ENCODE results near the gene KLHL1.

KLHL1 gene

DNA sequence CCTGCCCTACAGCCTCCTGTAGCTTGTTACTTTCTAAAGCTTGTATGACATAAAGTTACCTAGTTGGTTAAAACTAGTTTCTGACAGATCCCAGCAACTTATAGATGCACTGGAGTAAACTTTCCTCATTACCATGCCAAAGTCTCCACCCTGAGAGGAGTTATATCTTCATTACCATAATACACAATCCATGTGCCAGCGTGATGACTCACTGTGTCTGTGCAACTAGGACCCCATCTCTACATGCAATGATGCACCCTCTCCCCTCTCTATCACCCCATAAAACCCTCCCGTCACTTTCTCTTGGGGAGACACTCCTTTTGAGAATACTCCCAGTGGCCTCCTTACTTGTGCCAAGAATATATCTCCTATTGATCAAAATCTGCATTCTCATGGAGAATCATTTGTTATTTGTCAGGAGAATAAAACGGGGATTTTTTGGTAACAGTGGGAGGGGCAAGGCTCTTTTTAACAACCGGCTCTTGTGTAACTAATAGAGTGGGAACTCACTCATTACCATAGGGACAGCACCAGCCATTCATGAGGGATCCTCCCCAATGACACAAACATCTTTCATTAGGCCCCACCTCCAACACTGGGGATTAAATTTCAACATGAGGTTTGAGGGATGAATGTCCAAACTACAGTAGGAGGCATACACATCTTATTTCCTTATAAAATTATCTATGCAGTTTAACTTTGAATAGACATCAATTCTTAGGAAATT, 235.8 kb downstream of the KLHL1 start:
- no peak for DNase-seq (ENCODE audit: low read depth)

DNA sequence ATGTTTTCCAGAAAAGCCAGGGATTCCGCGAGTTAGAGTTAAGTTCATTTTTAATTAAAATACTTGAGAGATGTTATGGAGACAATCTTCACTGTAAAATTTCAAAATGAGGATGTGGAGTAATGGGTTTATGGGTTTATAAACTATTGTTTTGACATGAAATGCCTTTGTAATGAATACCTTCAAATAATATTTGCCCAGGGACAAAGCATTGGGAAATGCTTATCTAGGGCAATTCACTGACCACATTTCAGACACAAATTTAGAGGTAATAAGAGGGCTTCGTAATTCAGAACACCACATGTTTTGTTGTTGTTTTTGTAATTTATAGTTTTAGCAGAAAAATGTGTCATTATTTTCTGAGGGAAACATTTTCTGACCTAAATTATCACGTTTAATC, 241.7 kb downstream of the KLHL1 start:
- no peak for DNase-seq (ENCODE audit: low read depth)

DNA sequence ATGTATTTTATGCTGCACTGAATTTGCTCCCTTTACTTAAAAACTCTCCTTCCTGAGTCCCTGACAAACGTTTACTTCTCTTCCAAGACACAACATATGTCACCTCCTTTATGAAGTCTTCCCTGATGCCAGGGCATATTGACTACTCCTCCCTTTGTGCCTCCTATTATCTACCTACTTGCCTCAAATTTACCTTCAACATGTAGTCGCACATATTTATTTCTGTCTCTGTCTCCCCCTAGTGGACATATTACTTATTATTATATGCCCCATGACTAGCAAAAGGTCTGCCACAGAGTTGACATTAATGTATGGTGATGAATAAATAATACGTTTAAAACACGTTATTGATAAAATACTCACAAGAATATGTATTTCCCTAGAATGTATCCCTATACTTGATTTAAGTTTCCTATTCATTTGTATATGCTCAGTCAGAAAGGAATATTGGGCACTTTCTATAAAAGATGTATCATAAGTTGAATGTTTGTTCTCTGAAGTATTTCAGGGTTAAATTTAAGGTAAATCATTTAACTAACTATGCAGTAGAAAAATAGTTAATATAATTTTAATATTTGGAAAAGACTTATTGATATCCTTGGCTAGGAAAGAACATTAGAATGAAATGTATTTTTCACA, 250.9 kb downstream of the KLHL1 start:
- DNase-seq (ENCODE audit: low read depth): no peak

DNA sequence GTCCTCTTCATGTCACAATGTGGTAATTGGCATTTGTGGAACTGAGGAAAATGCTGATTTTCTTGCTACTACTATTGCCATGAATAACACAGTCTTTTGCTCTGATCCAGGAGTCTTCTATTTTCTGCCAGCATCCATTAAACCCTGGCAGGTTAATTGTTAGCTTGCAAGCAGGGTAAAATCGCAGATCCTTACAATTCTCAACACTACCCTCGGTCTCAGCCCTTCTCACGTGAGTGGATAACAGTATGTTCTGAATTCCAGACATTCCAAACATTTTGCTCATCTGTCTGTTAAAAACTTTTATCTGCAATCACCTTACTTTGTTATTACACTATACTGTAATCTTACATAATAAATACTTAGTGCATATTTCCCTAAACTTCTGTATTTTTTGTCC, 251.9 kb downstream of the KLHL1 start:
- DNase-seq (ENCODE audit: low read depth): no peak

DNA sequence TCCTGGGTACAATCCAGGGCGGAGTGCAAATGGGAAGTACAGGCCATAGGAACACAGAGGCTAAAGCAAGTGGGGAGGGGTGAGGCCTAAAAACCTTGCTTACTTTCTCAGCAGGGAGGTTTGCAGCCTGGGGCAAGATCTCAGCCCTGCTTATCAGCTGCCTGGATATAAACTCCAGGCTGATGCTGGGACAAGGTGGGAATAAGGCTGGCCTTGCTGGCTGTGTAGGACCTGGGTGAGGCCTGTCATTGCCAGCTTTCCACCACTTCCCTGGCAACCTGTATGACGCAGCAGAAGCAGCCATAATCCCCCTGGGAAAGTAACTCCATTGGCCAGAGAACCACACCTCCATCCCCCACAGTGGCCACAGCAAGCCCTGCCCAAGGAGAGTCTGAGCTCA, 279.7 kb downstream of the KLHL1 start:
- DNase-seq (ENCODE audit: low read depth): no peak

DNA sequence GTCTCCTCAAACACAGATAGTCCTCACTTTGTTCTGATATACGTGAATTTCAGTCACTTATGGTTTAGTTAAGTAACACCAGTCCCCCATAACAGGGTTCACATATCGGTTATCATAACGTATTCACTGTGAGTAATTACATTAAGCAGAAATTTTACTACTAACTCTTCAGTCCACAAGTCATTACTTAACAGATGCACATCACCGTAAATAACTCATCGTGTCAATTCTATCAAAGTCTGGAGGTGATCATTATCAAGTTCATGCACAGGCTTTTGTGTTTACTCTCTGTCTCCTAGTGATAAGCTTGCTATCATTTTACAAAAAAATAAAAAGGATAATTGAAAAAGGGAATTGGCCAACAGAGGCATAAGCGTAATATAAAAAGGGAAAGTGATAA, 288.1 kb downstream of the KLHL1 start:
- no peak for DNase-seq (ENCODE audit: low read depth)

DNA sequence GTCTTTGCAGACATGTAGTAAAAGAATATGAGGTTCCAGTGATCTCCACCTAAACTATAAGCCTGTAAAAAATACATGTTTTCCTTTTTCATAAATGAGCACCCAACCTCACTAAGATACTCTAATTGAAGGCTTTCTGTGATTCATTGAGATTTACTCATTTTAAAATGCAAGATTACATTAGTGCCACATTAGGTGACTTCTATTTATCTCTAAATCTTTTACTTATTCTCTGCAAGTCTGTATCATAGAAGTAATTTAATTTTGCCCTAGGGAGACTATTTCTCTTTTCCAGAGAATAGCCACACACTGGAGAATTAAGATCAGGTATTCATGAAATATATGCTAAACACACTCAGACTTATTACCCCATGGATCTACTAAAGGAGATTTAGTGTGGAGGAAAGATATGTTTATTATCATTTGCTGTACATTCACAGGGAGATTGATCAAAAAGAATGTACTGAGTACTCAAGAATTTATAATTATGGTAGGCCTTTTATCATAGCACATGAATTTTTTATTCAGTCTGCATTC, 290.9 kb downstream of the KLHL1 start:
- no peak for DNase-seq (ENCODE audit: low read depth)

DNA sequence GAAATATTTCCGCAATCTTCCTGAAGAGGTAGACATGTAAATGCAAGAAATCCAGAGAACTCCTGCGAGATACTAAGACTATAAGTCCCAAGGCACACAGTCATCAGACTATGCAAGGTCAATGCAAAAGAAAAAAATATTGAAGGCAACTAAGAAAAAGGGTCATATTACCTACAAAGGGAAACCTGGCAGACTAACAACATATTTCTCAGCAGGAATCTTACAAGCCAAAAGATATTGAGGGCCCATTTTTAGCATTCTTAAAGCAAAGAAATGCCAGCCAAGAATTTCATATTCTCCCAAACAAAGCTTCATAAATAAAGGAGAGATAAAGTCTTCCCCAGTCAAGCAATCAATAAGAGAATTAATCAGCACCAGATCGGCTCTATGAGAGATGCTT, 299.1 kb downstream of the KLHL1 start:
- DNase-seq (ENCODE audit: low read depth): no peak

DNA sequence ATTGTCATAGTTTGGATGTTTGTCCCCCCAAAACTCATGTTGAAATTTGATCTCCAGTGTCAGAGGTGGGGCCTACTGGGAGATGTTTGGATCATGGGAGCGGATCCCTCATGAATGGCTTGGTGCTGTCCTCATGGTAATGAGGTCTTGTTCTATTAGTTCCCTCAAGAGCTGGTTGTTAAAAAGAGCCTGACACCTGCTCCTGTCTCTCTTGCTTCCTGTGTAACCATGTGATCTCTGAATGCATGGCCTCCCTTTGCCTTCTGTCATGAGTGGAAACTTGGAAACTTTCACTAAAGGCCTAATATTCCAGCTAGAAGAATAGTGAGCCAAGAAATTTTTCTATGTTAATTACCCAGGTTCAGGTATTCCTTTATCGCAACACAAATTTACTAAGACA, 312.0 kb downstream of the KLHL1 start:
- no peak for DNase-seq (ENCODE audit: low read depth)

DNA sequence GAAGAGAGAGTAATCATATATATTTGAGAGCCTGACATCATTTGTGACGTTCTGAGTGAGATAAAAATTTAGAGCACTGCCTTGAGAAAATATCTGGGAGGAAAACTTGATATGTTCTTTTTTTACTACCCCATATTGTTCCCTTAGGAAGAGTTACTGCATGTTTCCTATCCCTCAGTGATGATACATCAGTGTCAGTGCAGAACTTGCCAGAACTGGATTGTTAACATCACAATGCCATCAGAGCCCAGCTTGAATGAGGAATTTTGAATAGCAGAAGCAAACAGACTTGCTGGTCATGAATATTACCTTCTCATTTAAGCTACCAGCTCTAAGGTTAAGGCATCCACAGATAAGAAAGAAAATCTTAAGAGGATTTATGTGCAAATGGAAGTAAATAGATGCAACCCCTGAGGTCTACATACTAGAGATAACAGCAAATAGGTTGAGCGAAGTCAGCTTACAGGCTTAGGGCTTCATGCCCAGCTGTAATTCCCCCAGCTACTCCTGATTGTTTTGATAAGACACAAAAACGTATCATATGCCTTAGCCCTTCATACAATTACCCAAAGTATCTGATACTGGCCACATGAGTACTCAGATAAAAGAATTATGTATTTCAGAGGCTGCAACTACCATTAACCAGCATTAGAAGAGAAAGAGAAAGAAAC, 314.3 kb downstream of the KLHL1 start:
- DNase-seq (ENCODE audit: low read depth): no peak

DNA sequence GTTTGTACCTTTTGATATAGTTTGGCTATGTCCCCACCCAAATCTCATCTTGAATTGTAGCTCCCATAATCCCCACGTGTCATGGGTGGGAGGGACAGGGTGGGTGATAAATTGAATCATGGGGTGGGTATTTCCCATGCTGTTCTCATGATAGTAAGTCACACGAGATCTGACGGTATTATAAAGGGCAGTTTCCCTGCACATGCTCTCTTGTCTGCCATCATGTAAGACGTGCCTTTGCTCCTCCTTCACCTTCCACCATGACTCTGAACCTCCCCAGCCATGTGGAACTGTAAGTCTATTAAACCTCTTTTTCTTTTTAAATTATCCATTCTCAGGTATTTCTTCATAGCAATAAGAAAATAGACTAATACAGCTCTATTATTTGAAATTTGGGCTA, 331.3 kb downstream of the KLHL1 start:
- no peak for DNase-seq (ENCODE audit: low read depth)

DNA sequence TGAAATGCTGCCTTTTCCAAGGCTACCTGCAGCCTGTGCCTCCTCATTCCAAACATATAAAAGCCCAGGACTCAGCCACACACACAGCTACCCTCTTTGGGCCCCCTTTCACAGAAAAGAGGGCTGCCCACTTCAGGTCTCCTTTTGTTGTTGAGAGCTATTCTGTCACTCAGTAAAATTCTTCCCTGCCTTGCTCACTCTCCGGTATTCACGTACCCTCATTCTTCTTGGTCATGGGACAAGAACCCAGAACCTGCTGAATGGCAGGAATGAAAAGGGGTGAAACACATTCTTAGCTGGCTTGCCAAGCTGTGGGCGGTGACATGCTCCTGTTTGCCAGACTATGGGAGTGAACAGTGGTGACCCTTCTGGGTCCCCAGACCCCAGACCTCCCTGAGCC, 338.6 kb downstream of the KLHL1 start:
- no peak for DNase-seq (ENCODE audit: low read depth)

DNA sequence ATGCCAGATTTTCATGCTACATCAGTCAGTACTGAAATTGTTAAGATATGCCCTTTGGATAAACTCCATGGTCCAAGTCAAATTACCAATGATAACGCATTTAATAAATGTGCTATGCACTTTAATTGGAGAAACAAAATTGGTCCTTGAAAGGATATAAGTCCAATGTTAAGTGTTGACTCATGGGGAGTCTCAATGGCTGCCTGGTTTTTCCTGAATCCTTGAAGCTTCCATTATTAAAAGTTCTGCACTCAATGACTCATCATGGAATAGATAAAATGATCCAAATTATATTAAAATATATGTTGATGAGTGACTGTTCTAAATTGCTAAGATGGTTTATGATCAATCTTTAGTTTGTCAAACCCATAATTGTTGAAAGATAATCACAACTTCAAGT, 346.7 kb downstream of the KLHL1 start:
- no peak for DNase-seq (ENCODE audit: low read depth)

DNA sequence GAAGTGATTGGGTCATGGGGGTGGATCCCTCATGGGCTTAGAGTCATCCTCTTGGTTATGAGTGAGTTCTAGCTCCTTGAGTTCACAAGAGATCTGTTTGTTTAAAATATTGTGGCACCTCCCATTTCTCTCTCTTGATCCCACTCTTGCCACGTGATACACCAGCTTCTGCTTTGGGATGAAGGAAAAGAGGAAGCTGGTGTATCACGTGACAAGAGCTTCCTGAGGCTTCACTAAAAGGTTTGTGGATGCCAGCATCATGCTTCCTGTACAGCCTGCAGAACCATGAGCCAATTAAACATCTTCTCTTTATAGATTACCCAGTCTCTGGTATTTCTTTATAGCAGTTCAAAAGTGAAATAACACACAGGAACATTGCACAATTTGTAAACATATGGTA, 353.2 kb downstream of the KLHL1 start:
- DNase-seq (ENCODE audit: low read depth): no peak

DNA sequence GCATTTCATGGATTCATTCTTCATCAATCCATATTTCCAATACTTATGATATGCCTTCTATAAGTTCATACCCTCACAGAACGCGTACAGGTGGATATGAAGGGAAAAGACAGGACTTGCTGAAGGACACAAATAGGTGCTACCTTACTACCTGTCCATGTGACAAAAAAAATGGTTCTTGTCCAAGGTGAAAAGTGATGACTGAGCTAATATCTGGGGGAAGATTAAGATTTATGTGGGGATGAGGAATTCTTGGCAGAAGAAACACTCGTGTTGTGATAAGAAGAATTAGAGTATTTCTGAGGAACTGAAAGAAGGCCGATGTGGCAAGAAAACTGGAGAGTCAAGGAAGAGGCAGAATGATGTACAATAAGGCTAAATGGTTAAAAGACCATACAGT, 357.0 kb downstream of the KLHL1 start:
- no peak for DNase-seq (ENCODE audit: low read depth)

DNA sequence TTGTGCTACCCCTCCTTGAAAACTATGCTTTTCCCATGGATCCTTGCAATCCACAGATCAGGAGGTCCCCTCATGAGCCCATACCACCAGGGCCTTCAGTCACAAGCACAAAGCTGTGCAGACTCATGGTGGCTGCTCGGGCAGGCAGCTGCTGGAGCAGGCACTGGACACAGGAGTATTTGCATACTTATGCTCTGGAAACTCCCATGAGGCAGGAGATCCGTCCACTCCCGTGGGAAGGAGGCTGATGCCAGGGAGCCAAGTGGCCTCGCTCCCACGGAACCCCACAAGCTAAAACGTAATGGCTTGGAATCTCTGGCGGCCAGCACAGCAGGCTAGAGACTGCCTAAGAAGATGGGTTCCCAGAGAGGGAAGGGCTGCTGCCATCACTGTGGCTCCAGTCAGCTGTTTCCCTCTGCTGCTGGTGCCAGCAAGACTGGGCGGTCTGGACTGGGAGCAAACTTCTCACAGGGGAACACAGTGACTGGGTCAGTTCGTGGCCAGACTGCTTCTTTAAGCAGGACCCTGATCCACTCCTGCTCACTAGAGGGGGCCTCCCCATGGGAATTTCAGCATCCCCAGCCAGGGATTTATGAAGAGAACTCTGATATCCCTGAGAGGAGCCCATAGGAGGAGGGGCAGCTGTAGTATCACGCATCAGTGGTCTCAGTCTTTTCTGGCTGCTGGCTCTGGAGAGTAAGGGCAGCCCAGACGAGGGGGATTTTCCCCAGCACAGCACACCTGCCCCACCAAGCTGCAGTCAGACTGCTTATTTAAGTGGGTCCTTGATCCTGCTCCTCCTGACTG, 370.9 kb downstream of the KLHL1 start:
- DNase-seq (ENCODE audit: low read depth): no peak

DNA sequence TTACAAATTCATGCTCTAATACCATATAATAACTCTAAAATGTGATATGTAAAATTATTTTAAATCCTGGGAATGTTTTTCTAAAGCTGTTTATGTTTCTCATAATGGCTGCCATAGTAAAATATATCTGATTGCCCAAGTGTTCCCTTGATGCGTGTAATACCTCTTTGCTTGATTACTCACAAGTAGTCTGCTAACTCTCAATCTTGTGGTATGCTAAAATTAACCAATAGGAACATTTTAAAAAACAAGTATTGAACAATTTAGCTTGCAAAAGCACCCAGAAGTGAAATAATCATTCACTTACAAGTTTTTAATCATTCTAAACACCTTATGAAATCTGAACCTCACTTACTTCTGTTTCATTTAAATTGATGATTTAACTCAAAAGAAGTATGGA, 386.6 kb downstream of the KLHL1 start:
- DNase-seq (ENCODE audit: low read depth): no peak

DNA sequence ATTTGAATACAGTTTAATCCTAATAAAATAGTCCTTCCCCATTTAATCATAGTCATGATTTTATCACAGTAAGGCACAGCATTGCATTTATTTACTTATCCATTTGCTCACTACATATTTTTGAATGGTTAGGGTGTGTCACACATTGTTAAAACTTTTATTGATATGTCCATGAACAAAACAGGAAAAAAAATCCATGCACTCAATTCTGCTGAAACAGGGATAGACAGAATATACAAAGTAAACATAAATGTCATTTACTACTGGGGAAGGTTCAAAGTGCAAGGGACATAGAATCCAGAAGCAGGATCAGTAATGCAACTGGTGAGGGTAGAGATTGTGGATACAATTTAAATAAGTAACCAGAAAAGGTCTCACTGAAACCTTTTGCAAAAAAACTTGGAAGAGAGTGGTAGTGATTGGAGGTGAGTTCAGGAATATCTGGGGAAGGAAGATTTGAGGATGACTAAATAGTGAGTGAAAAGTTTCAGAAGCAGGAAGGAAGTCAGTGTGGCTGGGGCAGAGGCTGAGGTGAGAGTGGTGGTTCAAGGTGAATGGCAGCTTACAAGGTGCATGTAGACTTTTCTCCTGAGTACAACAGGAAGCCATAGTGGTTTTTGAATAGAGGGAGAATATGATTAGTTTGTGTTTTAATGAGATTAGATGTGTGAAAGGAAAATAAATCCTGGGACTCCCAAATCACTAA, 387.8 kb downstream of the KLHL1 start:
- DNase-seq (ENCODE audit: low read depth): no peak

DNA sequence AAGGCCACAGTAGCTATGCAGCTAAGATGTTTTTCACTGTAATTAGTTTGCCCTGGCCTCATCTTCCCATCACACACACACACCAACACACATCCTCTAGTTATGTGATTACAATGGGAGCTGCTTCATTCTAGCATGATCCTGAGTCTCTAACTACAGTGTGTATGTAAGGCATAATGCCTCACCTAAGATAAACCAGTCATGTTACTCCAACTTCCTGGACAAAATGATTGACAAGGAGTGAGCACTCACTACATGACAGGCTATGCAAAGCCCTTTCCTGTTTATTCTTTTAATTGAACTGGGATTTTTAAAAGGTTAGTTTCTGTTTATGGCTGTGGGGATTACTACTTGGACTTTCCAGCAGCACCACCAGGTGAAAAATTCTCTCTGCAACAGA, 401.4 kb downstream of the KLHL1 start:
- DNase-seq (ENCODE audit: low read depth): no peak

DNA sequence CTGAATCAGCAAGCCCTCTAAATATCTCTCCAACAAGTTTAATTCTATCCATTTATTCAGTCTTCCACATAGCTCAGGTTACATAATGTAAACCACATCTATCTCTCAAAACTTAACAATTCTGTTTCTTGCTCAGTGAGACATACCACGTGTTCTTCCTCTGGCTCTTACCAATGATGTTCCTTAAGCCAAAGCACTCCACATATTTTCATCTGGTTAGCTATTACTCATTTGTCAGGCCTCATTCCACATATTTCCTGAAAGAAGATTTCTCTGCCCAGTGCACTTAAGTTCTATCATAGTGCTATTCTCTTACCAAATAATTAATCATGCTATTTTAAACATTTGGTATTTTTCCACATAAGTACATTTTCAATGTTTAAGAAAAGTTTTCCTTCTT, 403.9 kb downstream of the KLHL1 start:
- DNase-seq (ENCODE audit: low read depth): no peak

DNA sequence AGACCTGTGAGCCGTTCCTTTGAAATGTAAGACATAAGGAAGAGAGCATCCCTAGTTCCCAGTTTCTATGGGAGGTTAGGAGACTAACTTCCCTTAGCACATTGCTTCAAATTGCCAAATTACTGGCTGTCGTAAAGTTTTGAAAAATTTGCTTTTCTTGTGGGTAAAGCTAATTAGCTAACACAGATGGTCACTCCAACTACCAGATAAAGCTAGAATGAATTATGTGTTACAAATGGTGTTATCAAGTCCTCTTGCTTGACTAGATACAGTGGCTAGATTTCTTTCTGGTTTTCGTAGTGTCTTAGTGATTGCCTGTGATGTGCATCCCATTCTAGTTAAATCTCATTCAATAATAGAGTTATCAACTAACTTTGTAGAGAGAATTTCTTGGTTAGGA, 417.3 kb downstream of the KLHL1 start:
- DNase-seq (ENCODE audit: low read depth): no peak
